A549 (cell line): ENCODE measurements around the gene TWIST2.

Experiments
- CBX8 ChIP-seq: fragments of 200-600 bp; sonication (generic); IDR thresholded peaks from 2 replicates; pipeline ENCODE4 v1.6.1; 2016
- CHD2 ChIP-seq: fragments of 150-350 bp; IDR thresholded peaks from 2 replicates; pipeline ENCODE4 v1.6.1; 2014; ENCODE audit warnings: low read length; ENCODE audit not compliant: partially characterized antibody
- CHD4 ChIP-seq: fragments of 200-600 bp; sonication (generic); IDR thresholded peaks from 2 replicates; pipeline ENCODE4 v1.6.1; 2016; ENCODE audit warnings: antibody characterized with exemption, mild to moderate bottlenecking, borderline replicate concordance
- EP300 ChIP-seq, 2 experiments: fragments of >200 bp; sonication (Bioruptor Twin); formaldehyde crosslinking; IDR thresholded peaks; 2 replicates in 1 of 2; 3 replicates in 1 of 2; pipeline ENCODE4 v1.6.1; 2016 to 2017
- ESRRA ChIP-seq: fragments of 150-350 bp; IDR thresholded peaks from 2 replicates; pipeline ENCODE4 v1.6.1; 2014; ENCODE audit warnings: mild to moderate bottlenecking, low read length, borderline replicate concordance
- KDM1A ChIP-seq: fragments of 200-600 bp; sonication (generic); IDR thresholded peaks from 2 replicates; pipeline ENCODE4 v1.6.1; 2016; ENCODE audit warnings: low read depth, mild to moderate bottlenecking
- POLR2A ChIP-seq: IDR thresholded peaks from 2 replicates; pipeline ENCODE4 v1.6.1; 2012; ENCODE audit warnings: mild to moderate bottlenecking, low read length
- SMC3 ChIP-seq: fragments of >200 bp; sonication (Bioruptor Twin); formaldehyde crosslinking; IDR thresholded peaks from 3 replicates; pipeline ENCODE4 v1.6.1; 2018; ENCODE audit warnings: inconsistent platforms
- SREBF2 ChIP-seq: fragments of 450-650 bp; IDR thresholded peaks from 2 replicates; pipeline ENCODE4 v1.6.1; 2014; ENCODE audit warnings: mild to moderate bottlenecking, moderate library complexity
- TP53 ChIP-seq: fragments of 250-450 bp; sonication (Bioruptor Pico); IDR thresholded peaks from 2 replicates; pipeline ENCODE4 v1.5.0; 2021; ENCODE audit warnings: mild to moderate bottlenecking, moderate library complexity
- TF ChIP-seq, protein P1 (sequence below): fragments of >200 bp; sonication (Bioruptor Twin); formaldehyde crosslinking; IDR thresholded peaks from 3 replicates; pipeline ENCODE4 v1.5.1; 2016

DNA sequence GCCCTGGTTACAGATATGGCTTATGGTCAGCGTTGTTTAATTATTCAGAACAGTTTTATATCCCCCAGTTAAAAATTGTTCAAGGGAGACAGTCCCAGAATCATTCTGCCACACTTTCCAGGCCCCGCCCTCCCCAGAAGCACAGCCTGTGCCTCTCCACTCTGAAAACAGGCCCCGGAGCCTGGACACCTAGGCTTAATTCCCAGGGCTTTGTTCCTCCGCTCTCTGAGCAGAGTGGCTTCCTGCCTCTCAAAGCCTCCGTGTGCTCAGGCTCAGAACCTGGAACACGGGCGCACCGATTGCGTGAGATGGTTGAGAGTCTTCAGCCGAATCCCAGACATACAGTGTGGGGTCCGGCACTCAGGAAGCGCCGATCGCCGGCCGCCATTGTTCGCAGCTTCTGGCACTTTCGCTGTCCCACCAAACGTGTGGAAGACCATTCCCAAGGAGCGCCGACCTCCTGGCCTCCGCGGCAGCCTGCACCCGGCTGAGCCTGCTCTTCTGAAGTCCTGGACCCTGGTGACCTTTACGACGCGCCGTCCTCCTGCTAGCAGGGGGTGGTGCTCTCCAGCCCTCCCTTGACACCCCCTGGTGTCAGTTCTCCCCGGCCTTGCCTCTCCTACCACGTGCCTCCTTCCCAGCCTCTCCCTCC is 45.6 kb downstream of the TWIST2 start:
- TF ChIP-seq SMC3 = no peak
- TF ChIP-seq, protein P1, sequence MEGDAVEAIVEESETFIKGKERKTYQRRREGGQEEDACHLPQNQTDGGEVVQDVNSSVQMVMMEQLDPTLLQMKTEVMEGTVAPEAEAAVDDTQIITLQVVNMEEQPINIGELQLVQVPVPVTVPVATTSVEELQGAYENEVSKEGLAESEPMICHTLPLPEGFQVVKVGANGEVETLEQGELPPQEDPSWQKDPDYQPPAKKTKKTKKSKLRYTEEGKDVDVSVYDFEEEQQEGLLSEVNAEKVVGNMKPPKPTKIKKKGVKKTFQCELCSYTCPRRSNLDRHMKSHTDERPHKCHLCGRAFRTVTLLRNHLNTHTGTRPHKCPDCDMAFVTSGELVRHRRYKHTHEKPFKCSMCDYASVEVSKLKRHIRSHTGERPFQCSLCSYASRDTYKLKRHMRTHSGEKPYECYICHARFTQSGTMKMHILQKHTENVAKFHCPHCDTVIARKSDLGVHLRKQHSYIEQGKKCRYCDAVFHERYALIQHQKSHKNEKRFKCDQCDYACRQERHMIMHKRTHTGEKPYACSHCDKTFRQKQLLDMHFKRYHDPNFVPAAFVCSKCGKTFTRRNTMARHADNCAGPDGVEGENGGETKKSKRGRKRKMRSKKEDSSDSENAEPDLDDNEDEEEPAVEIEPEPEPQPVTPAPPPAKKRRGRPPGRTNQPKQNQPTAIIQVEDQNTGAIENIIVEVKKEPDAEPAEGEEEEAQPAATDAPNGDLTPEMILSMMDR = no peak
- no peak for TF ChIP-seq EP300 (IDR thresholded peaks at IDR 0.05)
- TF ChIP-seq CHD4 = no peak
- TF ChIP-seq ESRRA = no peak
- TF ChIP-seq POLR2A = no peak
- TF ChIP-seq CHD2 = no peak
- TF ChIP-seq TP53 (CRISPR knock-in tag) = no peak
- TF ChIP-seq KDM1A = no peak
- no peak for TF ChIP-seq SREBF2
- no peak for TF ChIP-seq CBX8
